ENCODE results near the gene TAF15.

Gene TAF15

GRCh38 chr17:35877345-35878029 is 68.2 kb downstream of the TAF15 start:
- TF ChIP-seq CTCF (IDR thresholded peaks at IDR 0.05): no peak

GRCh38 chr17:35878361-35878760 is 69.1 kb downstream of the TAF15 start:
- TF ChIP-seq CTCF (IDR thresholded peaks at IDR 0.05): no peak

GRCh38 chr17:35879773-35880654 is 70.7 kb downstream of the TAF15 start, which contains the start of gene CCL5:
Gene CCL5, minus strand, starts transcription at chr17:35880360.
- TF ChIP-seq CTCF (IDR thresholded peaks at IDR 0.05): no peak

GRCh38 chr17:35889241-35889640 is 80.0 kb downstream of the TAF15 start:
- no peak for TF ChIP-seq CTCF (IDR thresholded peaks at IDR 0.05)

- TF ChIP-seq CTCF (IDR thresholded peaks at IDR 0.05): no peak
These were observed 80.8 kb downstream of the TAF15 start for GRCh38 chr17:35889818-35890773.

GRCh38 chr17:35890774-35891155 is 81.5 kb downstream of the TAF15 start:
- TF ChIP-seq CTCF (IDR thresholded peaks at IDR 0.05): no peak

GRCh38 chr17:35891269-35891668 is 82.0 kb downstream of the TAF15 start:
- TF ChIP-seq CTCF (IDR thresholded peaks at IDR 0.05): no peak

Measured in LNCAP (cell line).